GM12865 (cell line): ENCODE results near the gene ZBTB24.

Experiments used
- DNase-seq: peaks from one replicate; pipeline ENCODE4 v3.0.0; 2010; ENCODE audit warnings: low read depth
- H3K4me3 ChIP-seq: 2 replicates; pipeline ENCODE4 v1.5.1; 2011; ENCODE audit warnings: mild to moderate bottlenecking, low read depth, low read length, control low read depth
- CTCF ChIP-seq: IDR thresholded peaks from 2 replicates; pipeline ENCODE4 v1.5.1; 2011; ENCODE audit warnings: low read length, control low read depth, low read depth, inconsistent platforms; ENCODE audit not compliant: insufficient read depth; ENCODE audit errors: missing control alignments

Gene ZBTB24

GRCh38 chr6:109498052-109498451, 15.0 kb upstream of the ZBTB24 start:
- no peak overlapping the region for H3K4me3 ChIP-seq
- TF ChIP-seq CTCF = no peak
- no peak for DNase-seq

GRCh38 chr6:109496036-109496772, 13.2 kb upstream of the ZBTB24 start:
- no peak overlapping the region for H3K4me3 ChIP-seq
- TF ChIP-seq CTCF = no peak
- DNase-seq = no peak

GRCh38 chr6:109493865-109494264, 10.8 kb upstream of the ZBTB24 start:
- DNase-seq = no peak
- no peak for TF ChIP-seq CTCF
- no peak overlapping the region for H3K4me3 ChIP-seq

GRCh38 chr6:109491207-109491938, 8.4 kb upstream of the ZBTB24 start:
- H3K4me3 ChIP-seq = no peak overlapping the region
- peak; percentile 24 for DNase-seq
- no peak for TF ChIP-seq CTCF

GRCh38 chr6:109490713-109491112, 7.7 kb upstream of the ZBTB24 start:
- H3K4me3 ChIP-seq = no peak overlapping the region
- TF ChIP-seq CTCF = no peak
- no peak for DNase-seq

- DNase-seq = no peak
- no peak overlapping the region for H3K4me3 ChIP-seq
- TF ChIP-seq CTCF = no peak
Observed at GRCh38 chr6:109488001-109488400, 5.0 kb upstream of the ZBTB24 start.
